SH-SY5Y (cell line): Measurements from ENCODE around the gene FSD1.

Source experiments
- GATA2 ChIP-seq: IDR thresholded peaks from 2 replicates; pipeline ENCODE4 v1.6.1; 2011; ENCODE audit warnings: mild to moderate bottlenecking, low read depth, low read length
- GATA3 ChIP-seq: IDR thresholded peaks from 2 replicates; pipeline ENCODE4 v1.6.1; 2011; ENCODE audit warnings: low read depth, mild to moderate bottlenecking, low read length, moderate library complexity

DNA sequence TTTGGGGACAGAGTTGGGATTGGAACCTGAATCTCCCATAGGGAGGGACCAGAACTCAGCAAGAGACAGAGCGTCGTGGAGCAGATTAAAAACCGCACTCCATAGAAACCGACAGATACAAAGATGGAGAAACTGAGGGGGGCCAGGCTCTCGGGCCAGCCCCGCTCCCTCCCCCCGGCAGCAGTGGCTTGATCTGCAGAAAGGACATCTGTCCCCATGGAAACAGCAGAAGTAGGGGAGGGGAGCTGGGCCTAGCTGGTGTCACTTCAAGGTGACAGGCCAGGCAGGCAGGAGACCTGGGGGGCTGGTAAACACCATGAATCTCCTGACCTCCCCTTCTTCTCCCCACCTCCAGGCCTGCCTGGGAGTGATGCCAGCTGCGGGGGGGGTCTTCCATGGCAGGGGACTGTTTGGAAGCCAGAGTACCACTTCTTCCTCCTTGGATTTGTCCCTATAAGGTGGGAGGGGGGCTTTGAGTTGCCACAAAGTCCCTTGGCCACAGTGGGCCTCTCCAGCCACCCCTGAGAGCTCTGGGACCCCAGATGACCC is 13.1 kb upstream of the FSD1 start:
- TF ChIP-seq GATA3 (no peak), GATA2 (no peak)
